ENCODE results near the gene CASP8.
"Not testable (repeated sequence)": the region's sequence is repeated elsewhere in the genome, so short reads cannot be mapped to it uniquely, and the experiment has no call there.

GRCh38 chr2:201239167-201239935 is 21.0 kb upstream of the CASP8 start:
- TF ChIP-seq CTCF, POLR2A (IDR thresholded peaks at IDR 0.05): not testable (repeated sequence)
